Activated CD4-positive, alpha-beta T cell treated with anti-CD3 and anti-CD28 coated beads, Interleukin-10, Interleukin-2, amounts not matched to agents 100 ng/mL and 50 ng/mL, durations not matched to agents 16 hours and 8 hours (primary cell): Measurements from ENCODE around the gene PRKCQ.
A peak's percentile ranks its signal among the peaks of the same experiment; 100 is the strongest.
"Not testable (repeated sequence)": the region's sequence is repeated elsewhere in the genome, so short reads cannot be mapped to it uniquely, and the experiment has no call there.

ENCODE experiments used
- DNase-seq: peaks from one replicate; pipeline ENCODE4 v3.0.0-alpha.2; 2020

Gene PRKCQ

GRCh38 chr10:6402349-6402709 is 177.7 kb downstream of the PRKCQ start:
- DNase-seq = no peak

GRCh38 chr10:6401558-6402348 is 178.3 kb downstream of the PRKCQ start:
- peak; percentile 80 for DNase-seq

DNA sequence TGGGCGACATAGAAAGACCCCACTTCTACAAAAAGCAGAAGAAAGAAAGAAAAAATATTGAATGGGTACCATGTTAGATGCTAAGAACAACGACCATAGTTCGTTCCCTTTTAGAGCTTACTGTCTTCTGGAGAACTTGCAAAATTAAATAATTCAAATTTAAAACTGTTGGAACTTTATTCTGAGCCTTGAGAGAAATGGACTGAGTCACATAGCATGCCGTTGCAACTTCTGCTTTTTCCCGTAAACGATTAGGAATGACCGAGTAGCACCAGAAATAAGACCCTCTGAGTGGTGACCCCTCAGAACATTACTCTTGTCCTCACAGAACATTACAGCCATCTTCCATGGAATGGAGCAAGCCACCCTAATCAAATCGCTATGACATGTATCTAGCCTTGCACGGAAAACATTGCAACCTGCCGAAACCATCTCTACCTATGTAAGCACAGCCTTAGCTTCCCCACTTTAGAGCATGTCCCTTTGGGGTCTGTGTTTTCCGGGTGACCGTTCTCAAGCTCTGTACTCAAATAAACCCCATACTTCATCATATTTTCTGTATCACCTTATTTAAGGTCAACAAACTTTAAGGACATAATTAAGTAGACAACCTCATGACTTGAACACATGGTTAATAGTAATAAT is 179.1 kb downstream of the PRKCQ start:
- no peak for DNase-seq

- no peak for DNase-seq
Measured at GRCh38 chr10:6400331-6400730, 179.7 kb downstream of the PRKCQ start.

GRCh38 chr10:6399879-6400278 is 180.2 kb downstream of the PRKCQ start:
- no peak for DNase-seq

GRCh38 chr10:6399231-6399741 is 180.8 kb downstream of the PRKCQ start:
- DNase-seq = no peak

DNA sequence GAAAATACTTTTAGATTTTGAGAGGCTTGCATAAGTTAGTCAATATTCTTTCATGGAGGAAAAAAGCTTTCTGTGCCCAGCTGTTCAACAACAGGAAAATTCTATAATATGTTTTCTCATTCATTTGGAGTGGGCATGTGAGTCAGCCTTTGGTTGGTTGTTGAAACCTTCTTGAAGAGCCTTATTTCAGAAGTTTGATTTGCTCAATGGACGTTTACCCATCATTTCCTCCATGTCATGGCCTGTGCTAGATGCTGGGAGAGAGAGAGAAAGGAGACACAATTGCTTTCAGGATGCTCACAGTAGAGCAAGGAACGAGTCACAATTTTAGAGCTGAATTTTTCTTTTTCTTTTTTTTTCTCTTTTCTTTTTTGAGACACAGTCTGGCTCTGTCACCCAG is 181.7 kb downstream of the PRKCQ start:
- DNase-seq = no peak

- no peak for DNase-seq
Measured at GRCh38 chr10:6396652-6397051, 183.4 kb downstream of the PRKCQ start.

DNA sequence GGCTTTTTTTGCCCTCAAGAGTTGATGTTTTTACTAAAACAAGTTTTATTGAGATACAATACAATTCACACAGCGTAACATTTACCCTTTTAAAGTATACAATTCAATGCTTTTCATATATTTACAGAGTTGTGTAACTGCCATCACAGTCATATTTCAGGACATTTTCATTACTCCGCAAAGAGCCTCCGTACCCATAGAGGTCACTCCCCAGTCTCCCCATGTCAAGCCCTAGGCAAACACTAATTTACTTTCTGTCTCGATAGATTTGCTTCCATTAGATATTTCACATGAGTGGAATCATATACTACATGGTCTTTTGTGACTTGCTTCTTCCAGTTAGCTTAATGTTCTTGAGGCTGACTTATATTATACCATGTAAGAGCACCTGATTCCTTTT is 183.8 kb downstream of the PRKCQ start:
- DNase-seq = no peak

- no peak for DNase-seq
Measured at GRCh38 chr10:6395606-6396005, 184.5 kb downstream of the PRKCQ start.

DNA sequence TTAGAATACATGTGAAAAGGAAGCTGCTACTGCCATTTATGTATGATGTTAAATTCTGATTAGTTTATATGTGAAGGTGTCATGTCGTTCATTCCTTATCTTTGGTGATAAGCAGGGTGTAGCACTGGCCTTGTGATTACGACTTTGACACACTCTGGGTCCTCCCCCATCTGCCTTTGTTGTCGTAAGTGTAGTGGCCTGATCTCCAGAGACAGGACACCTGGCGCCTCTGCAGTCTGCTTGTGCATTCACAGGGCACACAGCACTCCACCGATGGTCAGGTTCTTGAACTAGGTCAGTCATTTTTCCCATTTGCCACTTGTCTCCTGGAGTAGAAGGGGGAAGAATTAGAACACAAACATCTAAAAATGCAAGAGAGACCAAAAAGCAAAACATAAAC is 186.0 kb downstream of the PRKCQ start:
- no peak for DNase-seq

DNA sequence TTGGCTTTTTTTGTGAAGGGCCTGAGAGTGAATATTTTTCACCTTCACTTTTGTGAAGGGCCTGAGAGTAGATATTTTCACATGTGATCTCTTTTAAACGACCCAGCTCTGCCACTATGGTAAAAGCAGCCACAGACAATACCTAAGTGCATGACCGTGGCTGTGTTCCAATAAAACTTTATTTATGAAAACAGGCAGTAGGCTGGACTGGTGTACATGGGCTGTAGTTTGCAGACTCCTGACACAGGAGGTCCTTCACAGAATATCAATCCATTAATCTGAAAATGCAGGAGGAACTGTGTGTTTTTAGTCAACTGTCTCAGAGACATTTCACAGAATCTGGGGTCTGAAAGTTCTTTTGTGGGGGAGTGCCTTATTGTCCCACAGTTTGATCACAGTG is 186.9 kb downstream of the PRKCQ start:
- DNase-seq = no peak

DNA sequence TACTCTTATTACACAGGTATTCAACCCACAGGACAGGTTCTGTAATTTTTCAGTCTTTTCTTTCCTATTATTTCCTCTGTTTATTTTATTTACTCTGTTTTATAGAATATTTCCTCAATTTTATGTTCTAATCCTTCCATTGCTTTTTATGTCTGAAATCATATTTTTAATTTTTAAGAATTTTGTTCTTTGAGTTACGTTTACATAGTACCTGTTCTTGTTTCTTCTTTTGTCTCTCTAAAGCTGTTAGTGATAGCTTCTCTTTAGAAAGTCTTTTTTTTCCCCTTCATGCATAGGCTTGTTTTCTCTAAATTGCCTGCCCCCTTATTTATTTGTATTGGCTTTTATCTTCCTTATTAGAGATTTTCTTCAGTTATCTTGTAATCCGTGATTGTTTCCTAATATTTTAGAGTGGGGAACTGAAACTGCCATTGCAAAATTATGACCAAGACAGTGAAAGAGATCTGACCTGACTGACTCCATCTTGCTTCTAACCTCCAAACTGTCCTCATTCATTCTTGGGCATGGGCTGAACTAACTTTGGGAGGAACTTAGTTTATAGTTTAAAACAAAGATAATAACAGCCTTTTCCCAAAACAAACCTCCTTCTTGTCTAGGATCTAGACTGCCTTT is 189.7 kb downstream of the PRKCQ start:
- DNase-seq = no peak

- DNase-seq = no peak
Measured at GRCh38 chr10:6388261-6388893, 191.7 kb downstream of the PRKCQ start.

DNA sequence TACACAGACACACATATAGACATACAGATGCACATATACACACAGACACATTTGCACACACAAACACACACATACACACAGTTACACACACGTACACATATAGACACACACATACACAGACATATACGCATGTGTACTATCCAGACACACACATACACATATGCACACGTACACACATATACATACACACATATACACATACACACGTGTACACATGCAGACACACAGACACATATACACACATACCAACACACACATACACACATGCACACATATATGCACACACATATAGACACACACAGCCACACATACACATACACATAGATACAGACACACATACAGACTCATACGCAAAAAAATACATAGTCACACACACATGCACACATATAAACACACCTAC is 193.1 kb downstream of the PRKCQ start:
- DNase-seq = no peak

GRCh38 chr10:6386346-6386745 is 193.7 kb downstream of the PRKCQ start:
- DNase-seq = no peak

DNA sequence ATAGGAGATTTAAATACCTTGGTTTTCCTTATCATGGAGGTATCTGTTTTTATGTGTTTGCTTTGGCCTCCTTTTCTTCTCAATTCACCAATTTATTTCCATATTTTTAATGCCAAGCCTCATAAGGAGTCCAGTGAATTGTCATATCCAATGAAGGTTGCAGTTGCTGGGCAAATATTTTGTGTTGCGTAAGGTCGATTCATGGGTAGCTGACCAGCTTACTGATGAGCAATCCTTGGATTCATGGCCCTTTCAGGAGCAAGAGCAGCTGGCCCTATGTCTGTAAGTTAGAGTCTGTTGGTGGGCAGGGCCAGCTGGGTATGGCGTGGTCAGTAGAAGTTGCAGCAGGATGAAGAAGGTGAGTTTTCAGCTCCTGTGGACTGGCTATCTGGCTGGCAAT is 194.4 kb downstream of the PRKCQ start:
- no peak for DNase-seq

GRCh38 chr10:6384847-6385246 is 195.2 kb downstream of the PRKCQ start:
- no peak for DNase-seq

GRCh38 chr10:6384031-6384430 is 196.0 kb downstream of the PRKCQ start:
- no peak for DNase-seq

GRCh38 chr10:6383096-6383812 is 196.8 kb downstream of the PRKCQ start:
- DNase-seq = no peak

GRCh38 chr10:6382081-6382480 is 198.0 kb downstream of the PRKCQ start:
- peak; percentile 40 for DNase-seq

- DNase-seq = not testable (repeated sequence)
Measured at GRCh38 chr10:6380478-6380877, 199.6 kb downstream of the PRKCQ start.
